ENCODE data around the gene PSMD1.

GRCh38 chr2:231183851-231184250, 127.2 kb downstream of the PSMD1 start:
- TF ChIP-seq GATA2 (IDR thresholded peaks at IDR 0.05; ENCODE audit: low read depth, low read length) (no peak), GATA3 (IDR thresholded peaks at IDR 0.05; ENCODE audit: low read depth, low read length) (no peak)

Data from SH-SY5Y (cell line).